ENCODE data around the gene SLC25A36. TPM values are rescaled to one million over a fixed set of nuclear protein-coding genes. Genes with fewer than 3 reads are reported as not detected.

The SLC25A36 gene
- total RNA-seq, 1 experiment from 2014 or later = 78.4 TPM

DNA sequence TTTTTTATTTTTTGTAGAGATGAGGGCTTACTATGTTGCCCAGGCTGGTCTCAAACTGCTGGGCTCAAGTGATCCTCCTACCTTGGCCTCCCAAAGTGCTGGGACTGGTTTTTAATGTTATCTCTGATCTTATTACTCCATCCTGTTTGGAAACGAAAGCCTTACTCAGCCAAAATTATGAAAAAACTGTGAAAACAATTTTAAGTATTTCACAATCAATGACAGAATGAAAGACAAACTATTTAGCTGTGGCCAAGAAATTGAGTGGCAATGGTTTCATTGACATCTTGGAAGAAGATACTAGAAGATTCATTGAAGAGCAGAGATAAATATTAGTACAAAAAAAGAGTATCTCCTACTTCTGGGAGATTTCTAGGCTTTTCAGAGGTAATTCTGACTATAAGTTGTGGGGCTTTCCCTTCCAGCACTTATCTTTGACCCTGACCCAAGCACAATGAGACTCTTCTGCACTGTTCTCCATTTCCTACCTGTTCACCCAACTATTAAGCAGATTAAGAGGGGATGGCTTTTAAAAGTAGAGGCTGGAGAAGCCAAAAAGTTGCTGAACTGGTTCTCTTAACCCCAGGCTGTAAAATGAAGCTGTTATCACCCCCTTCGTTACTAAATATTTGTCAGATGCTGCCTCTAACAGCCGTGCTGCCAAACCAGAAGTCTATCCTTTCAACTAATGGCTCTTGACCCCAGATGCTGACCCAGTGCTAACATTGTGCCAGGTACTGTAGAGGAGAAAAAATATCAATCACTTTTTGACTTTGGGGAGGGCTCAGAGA is 14.2 kb upstream of the SLC25A36 start:
- Mint-ChIP-seq H3K27me3 (ENCODE audit: low read depth) (peaks cover 3% of the 10 kb centered on the region; the same call in 1 of the 2 replicates), H3K27ac (no peak overlapping the region), H3K4me1 (no peaks in the 10 kb centered on the region), H3K36me3 (no peaks in the 10 kb centered on the region), H3K9me3 (peaks cover 8% of the 10 kb centered on the region), H3K4me3 (no peak overlapping the region)
- no peak for ATAC-seq
- TF ChIP-seq MXD4 (CRISPR knock-in tag; IDR thresholded peaks at IDR 0.05; ENCODE audit: borderline replicate concordance) (no peak), ELF4 (CRISPR knock-in tag; IDR thresholded peaks at IDR 0.05; ENCODE audit: low read depth) (no peak), ZNF263 (CRISPR knock-in tag; IDR thresholded peaks at IDR 0.05; ENCODE audit: low read depth) (no peak), RORB (CRISPR knock-in tag; IDR thresholded peaks at IDR 0.05) (no peak), ZNF396 (CRISPR knock-in tag; IDR thresholded peaks at IDR 0.05; ENCODE audit: borderline replicate concordance) (no peak), NFYB (CRISPR knock-in tag; conservative IDR thresholded peaks at IDR 0.05; ENCODE audit: low read depth) (no peak), SP1 (CRISPR knock-in tag; conservative IDR thresholded peaks at IDR 0.05) (no peak), CBFB (CRISPR knock-in tag; IDR thresholded peaks at IDR 0.05; ENCODE audit: low read depth) (no peak), HMGA2 (CRISPR knock-in tag; IDR thresholded peaks at IDR 0.05) (no peak), PRRX2 (CRISPR knock-in tag; IDR thresholded peaks at IDR 0.05) (no peak), JUN (CRISPR knock-in tag; IDR thresholded peaks at IDR 0.05) (no peak), ATF1 (CRISPR knock-in tag; IDR thresholded peaks at IDR 0.05) (no peak), ZNF232 (CRISPR knock-in tag; IDR thresholded peaks at IDR 0.05) (no peak), ZBTB21 (CRISPR knock-in tag; IDR thresholded peaks at IDR 0.05; ENCODE audit: borderline replicate concordance) (no peak), STAT6 (CRISPR knock-in tag; conservative IDR thresholded peaks at IDR 0.05; ENCODE audit: low read depth) (no peak), NR3C1 (CRISPR knock-in tag; conservative IDR thresholded peaks at IDR 0.05; ENCODE audit: low read depth) (no peak), ARID4B (CRISPR knock-in tag; IDR thresholded peaks at IDR 0.05; ENCODE audit: borderline replicate concordance) (no peak), OVOL2 (CRISPR knock-in tag; IDR thresholded peaks at IDR 0.05; ENCODE audit: borderline replicate concordance) (no peak)
- TF ChIP-seq, protein P1, sequence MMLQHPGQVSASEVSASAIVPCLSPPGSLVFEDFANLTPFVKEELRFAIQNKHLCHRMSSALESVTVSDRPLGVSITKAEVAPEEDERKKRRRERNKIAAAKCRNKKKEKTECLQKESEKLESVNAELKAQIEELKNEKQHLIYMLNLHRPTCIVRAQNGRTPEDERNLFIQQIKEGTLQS (CRISPR knock-in tag; conservative IDR thresholded peaks at IDR 0.05) = no peak
- TF ChIP-seq, protein P2, sequence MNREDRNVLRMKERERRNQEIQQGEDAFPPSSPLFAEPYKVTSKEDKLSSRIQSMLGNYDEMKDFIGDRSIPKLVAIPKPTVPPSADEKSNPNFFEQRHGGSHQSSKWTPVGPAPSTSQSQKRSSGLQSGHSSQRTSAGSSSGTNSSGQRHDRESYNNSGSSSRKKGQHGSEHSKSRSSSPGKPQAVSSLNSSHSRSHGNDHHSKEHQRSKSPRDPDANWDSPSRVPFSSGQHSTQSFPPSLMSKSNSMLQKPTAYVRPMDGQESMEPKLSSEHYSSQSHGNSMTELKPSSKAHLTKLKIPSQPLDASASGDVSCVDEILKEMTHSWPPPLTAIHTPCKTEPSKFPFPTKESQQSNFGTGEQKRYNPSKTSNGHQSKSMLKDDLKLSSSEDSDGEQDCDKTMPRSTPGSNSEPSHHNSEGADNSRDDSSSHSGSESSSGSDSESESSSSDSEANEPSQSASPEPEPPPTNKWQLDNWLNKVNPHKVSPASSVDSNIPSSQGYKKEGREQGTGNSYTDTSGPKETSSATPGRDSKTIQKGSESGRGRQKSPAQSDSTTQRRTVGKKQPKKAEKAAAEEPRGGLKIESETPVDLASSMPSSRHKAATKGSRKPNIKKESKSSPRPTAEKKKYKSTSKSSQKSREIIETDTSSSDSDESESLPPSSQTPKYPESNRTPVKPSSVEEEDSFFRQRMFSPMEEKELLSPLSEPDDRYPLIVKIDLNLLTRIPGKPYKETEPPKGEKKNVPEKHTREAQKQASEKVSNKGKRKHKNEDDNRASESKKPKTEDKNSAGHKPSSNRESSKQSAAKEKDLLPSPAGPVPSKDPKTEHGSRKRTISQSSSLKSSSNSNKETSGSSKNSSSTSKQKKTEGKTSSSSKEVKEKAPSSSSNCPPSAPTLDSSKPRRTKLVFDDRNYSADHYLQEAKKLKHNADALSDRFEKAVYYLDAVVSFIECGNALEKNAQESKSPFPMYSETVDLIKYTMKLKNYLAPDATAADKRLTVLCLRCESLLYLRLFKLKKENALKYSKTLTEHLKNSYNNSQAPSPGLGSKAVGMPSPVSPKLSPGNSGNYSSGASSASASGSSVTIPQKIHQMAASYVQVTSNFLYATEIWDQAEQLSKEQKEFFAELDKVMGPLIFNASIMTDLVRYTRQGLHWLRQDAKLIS (CRISPR knock-in tag; IDR thresholded peaks at IDR 0.05; ENCODE audit: borderline replicate concordance) = no peak
- DNase-seq (ENCODE audit: low spot score) = no peak
- ChIA-PET CTCF (no interaction called here), POLR2A (no interaction called here)
